CD1c-positive myeloid dendritic cell (primary cell): ENCODE data around the gene ARHGAP28.
"Not testable (repeated sequence)": the region's sequence is repeated elsewhere in the genome, so short reads cannot be mapped to it uniquely, and the experiment has no call there.

Experiments used
- DNase-seq: peaks from one replicate; pipeline ENCODE4 v3.0.0-alpha.2; 2016; ENCODE audit errors: extremely low spot score

The ARHGAP28 gene

DNA sequence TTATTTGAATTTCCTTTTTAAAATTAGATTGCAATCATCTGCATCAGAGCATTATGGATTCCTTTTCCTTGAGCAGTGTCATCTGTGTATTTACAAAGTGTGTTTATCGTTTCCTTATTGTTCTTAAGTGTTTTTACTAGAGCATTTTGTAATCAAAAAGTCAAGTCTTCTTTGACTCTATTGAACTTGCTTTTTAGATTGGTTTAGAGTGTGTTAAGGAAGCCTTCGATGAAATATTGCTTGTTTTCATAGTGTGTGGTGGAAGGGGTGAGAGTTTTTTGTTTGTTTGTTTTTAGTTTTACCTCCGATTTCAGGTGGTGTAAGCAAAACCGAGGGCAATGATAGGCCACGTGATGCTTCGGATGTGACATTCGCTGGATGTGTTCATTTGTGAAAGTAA lies 45.7 kb downstream of the ARHGAP28 start:
- no peak for DNase-seq

DNA sequence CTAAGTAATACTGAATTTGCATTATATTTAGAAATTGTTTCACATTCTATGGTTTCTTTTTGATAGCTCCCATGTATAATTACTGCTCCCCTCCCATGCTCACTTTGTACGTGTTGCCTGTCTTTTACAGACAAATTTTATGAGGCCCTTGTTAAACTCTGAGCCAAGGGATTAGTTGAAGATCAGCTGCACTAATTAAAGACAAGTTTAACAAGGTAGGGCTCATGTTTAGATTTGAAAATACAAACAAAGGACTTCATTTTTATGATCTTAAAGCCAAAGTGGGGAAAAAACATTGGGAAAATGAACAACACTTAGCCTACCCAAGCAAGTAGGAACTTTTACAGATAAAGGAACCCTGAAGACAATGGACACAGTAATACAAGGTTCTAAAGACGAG lies 46.2 kb downstream of the ARHGAP28 start:
- no peak for DNase-seq

DNA sequence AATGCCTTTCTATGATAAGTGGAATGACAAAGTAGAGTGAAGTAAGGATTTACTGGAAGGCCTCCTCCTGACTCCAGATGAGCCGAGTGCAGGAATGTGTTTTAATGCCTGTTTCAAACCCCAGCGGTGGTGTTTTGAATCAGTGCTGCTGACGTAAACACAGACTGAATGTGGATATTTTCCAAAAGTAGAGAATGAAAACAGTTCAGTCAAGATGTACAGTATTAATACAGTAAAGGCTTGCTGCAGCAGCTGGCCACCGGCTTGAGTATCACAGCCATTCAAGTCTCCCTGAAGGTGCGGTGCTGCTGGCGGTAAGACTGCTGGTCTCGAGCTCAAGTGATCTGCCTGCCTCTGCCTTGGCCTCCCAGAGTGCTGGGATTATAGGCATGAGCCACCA lies 46.7 kb downstream of the ARHGAP28 start:
- no peak for DNase-seq

DNA sequence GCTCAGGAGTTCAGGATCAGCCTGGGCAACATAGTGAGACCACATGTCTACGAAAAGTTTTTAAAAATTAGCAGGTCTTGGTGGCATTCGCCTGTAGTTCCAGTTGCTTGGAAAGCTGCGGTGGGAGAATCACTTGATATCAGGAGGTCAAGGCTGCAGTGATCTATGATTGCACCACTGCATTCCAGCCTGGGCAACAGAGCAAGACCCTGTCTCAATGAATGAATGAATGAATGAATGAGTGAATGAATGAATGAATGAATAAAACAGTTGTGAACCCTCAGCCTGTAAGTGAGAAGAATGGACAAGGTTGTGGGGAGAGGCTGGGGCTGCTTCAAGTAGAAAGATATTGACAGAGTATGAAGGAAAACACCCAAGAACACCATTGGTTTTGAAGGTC lies 48.0 kb downstream of the ARHGAP28 start:
- no peak for DNase-seq

DNA sequence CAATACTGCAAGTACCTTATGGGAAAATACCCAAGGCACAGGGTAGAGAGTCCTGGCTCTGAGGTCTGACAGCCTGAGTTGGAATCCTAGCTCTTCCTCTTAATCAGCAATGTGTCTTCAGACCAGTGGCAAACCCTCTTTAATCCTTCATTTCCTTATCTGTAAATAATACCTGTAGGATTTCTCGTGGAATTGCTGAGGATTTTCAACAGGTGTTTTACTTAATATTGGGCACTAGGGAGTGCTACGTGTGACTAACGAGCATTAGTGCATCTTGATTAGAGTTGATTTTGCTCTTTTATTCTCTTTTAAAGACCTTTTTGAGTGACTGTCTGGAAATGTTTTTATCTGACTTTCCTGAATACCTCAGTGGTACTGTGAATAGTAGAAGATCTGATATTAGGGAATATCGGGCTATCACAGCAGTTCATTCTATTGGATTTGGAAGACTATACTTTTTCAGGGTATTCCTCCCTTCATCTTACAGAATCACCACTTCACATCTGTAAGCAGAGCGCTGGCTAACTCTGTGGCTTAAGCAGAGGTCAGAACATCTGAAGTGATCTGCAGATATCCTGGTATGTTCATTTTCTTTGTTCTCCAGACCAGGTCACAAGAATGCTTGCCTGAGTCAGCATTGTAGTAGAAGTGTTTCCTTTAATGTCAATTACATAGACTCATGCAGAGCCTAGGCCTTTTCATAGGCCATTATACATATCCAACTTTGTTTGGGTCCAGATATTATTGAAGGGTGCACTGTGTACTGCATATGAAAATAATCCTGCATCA lies 49.1 kb downstream of the ARHGAP28 start:
- DNase-seq: no peak

DNA sequence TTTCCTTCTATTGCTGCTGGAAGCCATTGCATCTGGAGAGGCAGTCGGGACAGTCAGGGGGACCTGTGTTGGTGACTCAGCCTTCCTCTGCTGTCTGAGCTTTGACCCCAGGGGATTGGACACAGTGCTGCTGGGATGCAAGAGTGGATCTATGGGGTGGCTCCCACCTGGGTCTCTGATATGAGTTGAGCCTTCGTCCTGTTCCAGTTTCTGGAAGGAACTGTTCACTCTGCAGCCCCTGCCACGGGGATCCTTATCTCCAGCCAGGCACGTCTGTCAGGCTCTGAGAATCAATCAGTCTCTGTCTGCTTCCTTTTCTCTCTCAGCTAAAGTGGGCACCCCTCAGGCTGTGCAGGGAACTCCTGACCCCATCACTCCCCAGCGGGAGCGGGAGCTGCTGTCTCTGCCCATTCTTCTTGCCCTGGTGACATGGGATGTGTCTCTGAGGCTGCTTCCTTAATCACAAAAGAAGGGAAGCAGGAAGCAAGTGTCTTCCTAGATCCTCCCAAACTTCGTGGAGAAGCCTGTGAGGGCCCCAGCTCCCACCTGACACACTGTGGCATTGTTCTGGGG lies 51.7 kb downstream of the ARHGAP28 start:
- no peak for DNase-seq

DNA sequence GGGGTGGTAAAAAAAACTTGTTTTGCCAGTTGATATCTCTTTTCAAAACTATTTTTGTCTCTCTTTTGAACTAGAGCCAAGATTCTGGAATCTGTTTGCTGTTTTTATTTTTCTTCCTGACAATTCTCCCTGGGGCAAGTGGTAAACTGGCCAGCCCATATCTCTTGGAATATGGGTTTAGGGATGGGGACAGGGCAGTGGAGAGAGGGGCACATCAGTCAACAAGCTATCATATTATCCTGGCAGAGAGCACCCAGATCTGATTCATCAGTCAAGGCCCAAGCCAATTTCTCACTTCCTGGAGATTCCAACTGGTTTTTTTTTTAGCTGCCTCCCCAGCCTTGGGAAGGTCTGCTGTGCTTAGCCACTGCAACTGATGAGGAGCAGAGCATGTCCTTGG lies 52.3 kb downstream of the ARHGAP28 start:
- no peak for DNase-seq

DNA sequence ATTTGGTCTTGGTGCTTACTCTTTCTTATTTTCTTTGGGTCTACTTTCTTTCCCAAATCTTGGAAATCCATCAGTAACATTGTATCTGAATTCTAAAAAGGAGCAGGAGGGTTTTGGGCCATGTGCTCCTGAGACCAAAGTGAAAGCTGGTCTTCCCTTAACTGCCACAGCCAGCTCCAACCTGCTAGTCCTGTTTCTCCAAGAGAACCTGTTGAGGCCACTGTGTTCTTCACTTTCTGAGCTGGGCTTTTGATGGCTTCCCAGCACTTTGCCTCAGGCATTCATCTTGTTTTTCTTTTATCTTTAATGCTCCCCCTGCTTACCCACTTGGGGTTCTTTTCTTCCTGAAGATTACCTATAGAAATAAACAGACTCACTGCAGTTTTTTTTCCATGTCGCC lies 53.3 kb downstream of the ARHGAP28 start:
- DNase-seq: no peak

DNA sequence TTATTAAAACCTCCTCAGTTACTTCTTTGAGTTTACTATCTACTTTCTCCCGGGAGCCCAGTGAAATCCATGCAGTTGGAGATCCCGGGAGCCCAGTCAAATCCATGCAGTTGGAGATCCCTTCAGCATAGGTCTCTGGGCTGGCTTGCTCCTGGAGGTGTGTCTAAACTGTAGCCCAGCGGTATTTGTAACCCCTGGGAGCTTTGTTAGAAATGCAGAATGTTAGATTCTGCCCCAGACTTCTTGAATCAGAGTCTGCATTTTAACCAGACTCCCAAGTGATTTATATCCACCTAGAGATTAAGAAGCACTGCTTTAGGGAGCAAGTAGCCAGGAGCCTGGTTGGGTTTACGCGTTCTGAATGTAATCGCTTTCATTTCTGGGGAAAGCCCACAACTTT lies 54.5 kb downstream of the ARHGAP28 start:
- no peak for DNase-seq

DNA sequence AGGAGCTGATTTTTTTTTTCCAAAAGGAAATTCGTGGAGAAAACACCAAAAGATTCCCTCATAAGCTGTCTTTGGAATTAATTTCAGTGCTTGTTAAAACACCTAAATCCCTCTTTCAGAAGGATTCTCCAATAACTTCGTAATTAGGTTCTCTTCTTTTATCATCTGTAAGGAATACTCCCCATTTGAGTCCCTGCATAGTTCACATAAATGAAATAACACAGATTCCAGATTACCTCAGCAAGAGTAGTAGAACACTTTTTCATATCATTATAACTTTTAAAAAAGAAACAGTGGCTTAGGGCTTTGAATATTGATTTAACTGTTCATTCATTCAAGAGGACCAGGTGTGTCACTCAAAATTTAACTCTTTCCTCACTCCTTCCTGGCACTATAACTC lies 55.5 kb downstream of the ARHGAP28 start:
- DNase-seq: no peak

DNA sequence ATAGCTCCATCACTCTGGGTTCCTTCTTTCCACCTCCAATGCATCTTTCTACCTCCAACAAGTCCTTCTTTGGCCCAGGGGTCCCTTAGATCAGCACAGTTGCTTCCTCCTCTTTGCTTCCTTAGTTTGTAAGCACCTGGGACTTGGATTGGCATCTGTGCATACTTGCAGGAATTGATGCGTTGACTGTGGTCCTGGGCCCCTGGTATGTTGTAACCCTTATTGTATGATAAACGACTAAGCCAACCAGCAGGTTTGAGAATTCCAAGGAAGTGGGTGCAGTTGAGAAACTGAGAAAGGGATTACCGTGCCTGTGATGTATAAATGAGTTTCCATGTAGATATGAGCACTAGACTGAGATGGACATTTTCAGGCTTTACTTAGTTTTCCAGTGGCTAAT lies 55.9 kb downstream of the ARHGAP28 start:
- no peak for DNase-seq

DNA sequence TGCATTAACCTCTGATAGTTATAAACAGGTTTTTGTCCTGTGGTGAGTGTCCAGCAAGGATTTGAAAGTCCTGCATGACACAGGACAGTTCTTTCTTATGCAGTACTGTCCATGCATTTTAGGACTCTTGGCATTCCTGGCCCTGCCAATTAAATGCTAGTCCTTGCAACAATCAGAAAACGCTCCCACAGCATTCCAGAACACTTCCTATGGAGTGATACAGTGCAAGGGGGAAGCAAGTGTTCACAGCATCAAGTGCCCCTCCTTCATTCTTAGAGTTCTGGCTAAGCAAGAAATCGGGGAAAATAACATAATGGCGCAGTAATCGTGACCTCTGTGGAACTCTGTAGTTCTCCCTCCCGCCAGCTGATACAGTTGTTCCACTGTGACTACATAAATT lies 62.9 kb downstream of the ARHGAP28 start:
- DNase-seq: no peak

DNA sequence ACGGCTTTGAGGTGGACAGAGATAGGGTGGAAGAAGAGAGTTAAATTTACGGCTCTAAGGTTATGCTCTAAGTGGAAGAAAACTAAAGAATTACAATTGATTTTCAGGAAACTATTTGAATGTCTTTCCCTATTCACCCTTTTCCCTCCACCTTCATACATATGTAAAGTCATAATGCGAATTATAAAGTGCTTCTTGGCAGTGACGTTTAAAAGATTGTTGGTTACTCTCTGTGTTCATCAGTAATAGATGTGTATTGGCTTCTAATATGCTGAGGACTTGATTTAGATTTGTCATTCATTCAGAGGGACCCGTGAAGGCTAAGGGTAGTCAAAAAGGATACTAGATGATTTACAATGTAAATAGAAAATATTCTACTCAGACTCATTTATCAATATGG lies 63.9 kb downstream of the ARHGAP28 start:
- no peak for DNase-seq

DNA sequence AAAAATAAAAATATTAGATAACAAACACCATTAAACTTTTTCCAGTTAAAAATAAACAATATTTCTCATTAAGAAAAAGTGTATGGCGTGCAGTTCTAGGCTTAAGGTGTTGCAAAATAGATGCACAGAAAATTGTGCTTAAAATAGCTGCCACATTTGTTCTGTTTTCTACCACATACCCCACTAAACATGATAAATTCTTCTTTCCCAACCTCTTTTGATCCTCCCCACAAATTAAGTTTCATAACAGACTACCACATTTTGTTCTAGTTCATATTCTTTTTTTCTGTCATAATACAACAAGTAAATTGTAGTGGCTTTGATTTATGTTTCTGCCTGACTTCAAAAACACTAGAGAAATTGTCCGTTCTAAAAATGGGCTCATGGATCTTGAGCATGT lies 64.5 kb downstream of the ARHGAP28 start:
- no peak for DNase-seq

DNA sequence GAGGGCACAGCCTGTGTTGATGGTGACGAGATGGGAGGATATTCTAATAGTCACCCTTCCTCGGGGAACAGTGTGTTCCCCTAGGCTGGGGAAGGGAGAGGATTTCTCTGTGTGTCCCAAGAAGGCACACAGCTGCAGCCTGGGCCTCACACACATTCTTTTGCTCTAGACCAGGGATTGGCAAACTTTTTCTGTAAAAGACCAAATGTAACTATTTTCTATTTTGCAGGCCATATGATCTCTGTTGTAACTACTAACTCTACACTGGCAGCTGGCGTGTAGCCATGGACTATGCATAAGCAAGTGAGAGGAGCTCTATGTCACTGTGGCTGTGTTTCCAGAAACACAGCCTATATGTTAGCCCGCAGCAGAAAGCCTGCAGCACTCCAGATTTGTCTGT lies 65.8 kb downstream of the ARHGAP28 start:
- no peak for DNase-seq

DNA sequence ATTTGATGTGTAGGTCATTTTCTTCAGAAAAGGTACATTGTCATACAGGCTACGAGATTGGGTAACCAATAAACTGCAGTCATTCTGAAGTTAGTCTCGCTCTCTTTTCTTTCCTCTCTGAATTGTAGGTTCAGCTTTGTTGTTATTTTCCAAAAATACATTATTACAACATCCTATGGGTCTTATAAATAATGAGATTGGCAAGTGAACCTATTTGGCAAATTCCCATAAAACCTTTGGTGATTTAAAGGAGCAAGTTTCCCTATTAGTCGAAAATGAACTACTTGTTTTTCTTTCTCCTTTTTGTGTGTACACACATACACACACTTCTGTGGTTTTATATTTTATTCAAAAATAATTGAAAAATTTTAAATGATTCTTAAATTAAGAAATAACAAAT lies 67.0 kb downstream of the ARHGAP28 start:
- DNase-seq: no peak

DNA sequence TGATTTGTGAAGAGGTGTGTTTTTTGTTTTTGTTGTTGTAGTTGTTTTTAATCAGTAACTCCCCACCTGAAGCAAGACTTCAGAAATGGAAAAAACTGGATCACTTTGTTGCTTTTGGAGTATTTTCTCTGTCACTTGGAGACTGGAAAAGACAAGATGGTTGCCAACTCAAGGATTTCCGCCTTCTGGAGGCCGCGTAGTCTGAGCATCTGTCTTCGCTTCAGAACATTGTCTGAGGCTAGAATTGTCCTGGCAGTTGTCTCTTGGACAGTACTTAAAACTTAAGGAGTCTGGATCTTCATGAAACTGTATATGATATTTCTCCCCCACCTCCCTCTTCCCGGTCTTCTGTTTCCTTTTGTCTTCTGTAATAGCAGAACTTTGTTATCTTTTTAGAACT lies 67.7 kb downstream of the ARHGAP28 start:
- no peak for DNase-seq

DNA sequence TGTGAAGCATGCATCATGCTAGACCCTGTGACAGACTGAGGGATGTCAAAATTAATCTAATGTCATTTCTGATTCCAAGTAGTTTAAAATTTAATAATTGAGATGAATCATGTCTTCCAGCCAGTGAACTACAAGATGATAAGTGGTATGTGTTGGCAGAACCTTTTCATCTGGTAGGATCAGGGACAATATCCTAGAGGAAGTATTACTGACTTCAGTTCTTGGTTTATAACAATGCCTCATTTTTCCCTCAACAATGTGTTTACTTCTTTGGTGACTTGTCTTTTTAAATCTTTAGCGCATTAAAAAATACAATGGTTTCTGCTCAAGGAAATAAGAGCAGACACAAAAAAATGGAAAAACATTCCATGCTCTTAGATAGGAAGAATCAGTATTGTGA lies 69.4 kb downstream of the ARHGAP28 start:
- no peak for DNase-seq

DNA sequence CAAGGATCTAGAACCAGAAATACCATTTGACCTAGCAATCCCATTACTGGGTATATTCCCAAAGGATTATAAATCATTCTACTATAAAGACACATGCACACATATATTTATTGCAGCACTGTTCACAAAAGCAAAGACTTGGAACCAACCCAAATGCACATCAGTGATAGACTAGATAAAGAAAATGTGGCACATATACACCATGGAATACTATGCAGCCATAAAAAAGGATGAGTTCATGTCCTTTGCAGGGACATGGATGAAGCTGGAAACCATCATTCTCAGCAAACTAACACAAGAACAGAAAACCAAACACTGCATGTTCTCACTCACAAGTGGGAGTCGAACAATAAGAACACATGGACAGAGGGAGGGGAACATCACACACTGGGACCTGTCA lies 70.8 kb downstream of the ARHGAP28 start:
- DNase-seq: not testable (repeated sequence)

DNA sequence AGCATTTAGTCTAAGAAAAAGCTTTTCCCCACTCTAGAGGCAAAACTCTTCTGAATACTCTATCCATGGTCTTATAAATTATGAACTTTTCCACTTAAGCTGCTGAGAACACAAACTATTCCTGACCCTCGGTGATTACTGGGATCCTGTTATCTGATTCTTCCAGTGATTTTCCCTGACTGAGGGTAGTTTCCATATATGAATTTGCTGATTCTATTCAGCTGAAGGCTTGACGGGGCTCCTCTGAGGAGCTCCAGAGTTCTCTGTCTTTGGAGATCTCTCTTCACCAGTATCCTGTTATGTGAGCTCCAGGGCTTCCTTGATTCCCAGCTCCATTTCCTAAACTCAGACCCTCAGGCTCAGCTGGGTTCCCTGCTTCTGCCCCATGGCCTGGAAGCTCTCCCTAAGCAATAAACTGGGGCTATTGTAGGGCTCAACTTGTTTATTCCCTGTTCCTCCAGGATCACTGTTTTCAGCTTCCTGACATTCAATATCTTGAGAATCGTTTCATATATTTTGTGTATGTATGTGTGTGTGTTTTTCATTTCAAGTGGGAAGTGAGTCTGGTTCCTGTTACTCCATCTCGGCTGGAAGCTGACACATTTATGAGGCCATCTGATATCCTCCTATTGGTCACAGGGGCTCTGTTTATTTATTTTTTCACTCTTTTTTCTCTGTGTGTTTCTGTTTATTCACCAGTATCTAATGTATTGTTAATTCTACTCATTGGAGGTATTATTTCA lies 78.2 kb downstream of the ARHGAP28 start:
- no peak for DNase-seq

DNA sequence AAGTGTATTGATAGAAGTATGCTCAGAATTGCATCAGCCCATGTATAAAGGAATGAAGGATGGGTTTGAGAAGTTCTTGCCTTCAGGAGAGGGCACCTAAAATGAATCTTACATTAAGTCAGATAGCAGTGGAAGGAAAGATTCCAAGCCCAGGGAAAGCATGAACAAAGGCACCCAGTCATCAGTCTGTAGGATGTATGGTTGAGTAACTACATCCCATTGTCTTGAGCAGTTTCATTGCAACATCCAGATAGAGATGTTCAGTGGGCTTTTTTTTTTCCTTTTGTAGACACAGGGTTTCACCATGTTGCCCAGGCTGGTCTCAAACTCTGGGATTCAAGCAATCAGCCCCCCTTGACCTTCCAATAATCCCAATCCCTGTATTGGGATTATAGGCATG lies 80.7 kb downstream of the ARHGAP28 start:
- DNase-seq: no peak

DNA sequence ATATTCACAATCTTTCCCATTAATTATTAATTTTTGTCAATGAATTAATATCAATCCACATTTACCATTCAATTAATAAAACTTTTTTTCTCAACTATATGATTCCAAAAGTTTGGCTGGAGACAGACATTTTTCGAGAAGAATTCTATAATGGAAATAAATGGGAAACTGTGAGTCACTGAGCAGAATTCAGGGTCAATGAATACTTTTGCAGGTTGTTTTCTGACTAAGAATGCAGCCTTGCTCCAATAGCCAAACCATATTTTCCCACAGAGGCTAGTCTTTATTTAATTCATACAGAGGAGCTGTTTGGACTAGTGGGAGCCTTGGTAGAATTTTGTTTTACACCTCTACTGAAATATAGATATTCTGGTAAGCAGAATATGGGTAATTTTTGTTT lies 82.3 kb downstream of the ARHGAP28 start:
- DNase-seq: no peak

DNA sequence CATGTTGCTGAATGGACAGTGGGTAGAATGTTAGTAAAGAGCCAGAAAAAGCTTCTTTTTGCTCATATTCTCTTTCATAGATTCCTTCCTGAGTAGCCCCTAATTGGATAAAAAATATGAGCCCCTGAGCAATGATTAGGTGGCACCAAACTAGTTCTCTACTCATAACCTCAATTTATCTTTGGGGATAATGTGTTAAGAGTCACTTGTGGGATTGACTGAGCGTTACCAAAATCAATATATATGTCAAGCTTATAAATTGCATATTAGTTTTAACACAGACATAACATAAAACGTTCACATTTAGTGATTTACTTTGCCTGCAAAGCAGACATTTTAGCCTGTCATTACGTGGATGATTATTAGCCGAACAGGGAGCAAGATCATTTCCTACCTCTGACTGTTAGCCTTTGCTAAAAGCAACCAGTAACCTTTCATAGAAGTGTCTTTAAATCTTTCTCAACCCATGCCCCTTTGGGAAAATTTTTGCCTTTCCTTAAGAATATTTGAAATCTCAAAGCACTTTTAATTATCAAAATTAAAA lies 85.4 kb downstream of the ARHGAP28 start:
- no peak for DNase-seq
